Retinal pigment epithelial cell (primary cell): ENCODE measurements around the gene ZNF813.

Experiments used
- DNase-seq: peaks from one replicate; pipeline ENCODE4 v3.0.0-alpha.2; 2010; ENCODE audit warnings: low read depth
- H3K4me3 ChIP-seq: 2 replicates; pipeline ENCODE4 v1.5.1; 2011; ENCODE audit warnings: mild to moderate bottlenecking, low read length, control low read depth, moderate library complexity
- CTCF ChIP-seq: conservative IDR thresholded peaks from 2 replicates; pipeline ENCODE4 v1.5.1; 2011; ENCODE audit warnings: low read depth, low read length, control low read depth, inconsistent platforms

The ZNF813 gene

GRCh38 chr19:53525922-53526321 lies 58.4 kb downstream of the ZNF813 start:
- no peak for TF ChIP-seq CTCF
- no peak overlapping the region for H3K4me3 ChIP-seq
- DNase-seq: no peak

GRCh38 chr19:53530622-53531021 lies 63.1 kb downstream of the ZNF813 start:
- H3K4me3 ChIP-seq: no peak overlapping the region
- TF ChIP-seq CTCF: no peak
- DNase-seq: no peak

- no peak for DNase-seq
- TF ChIP-seq CTCF: no peak
- H3K4me3 ChIP-seq: no peak overlapping the region
These were observed 63.9 kb downstream of the ZNF813 start for GRCh38 chr19:53531457-53531856.

- no peak for TF ChIP-seq CTCF
- no peak for DNase-seq
- H3K4me3 ChIP-seq: no peak overlapping the region
These were observed 64.8 kb downstream of the ZNF813 start for GRCh38 chr19:53532362-53532761.

- no peak overlapping the region for H3K4me3 ChIP-seq
- TF ChIP-seq CTCF: no peak
- no peak for DNase-seq
These were observed 68.7 kb downstream of the ZNF813 start for GRCh38 chr19:53536225-53536548.

- DNase-seq: no peak
- peak overlapping the region; percentile 79 for H3K4me3 ChIP-seq
- TF ChIP-seq CTCF: no peak
These were observed 69.6 kb downstream of the ZNF813 start for GRCh38 chr19:53537121-53537520.

GRCh38 chr19:53537521-53538377 lies 70.2 kb downstream of the ZNF813 start, which contains the start of gene ZNF331:
ZNF331 (plus strand) TSS chr19:53538145; CDS start chr19:53569377, 31,232 bp downstream.
- no peak for DNase-seq
- peak; percentile 18 for TF ChIP-seq CTCF
- H3K4me3 ChIP-seq: peak within 1 kb of the TSS; percentile 79
